GM19468 (cell line): ENCODE data around the gene SLC6A7.

Experiments used
- ATAC-seq: cut with Tn5 transposase; IDR thresholded peaks from one replicate; pipeline ENCODE4 v1.9.1; 2021; ENCODE audit warnings: mild to moderate bottlenecking, moderate library complexity, moderate number of reproducible peaks; ENCODE audit not compliant: unreplicated experiment; ENCODE audit errors: extremely low read depth

Gene SLC6A7

DNA sequence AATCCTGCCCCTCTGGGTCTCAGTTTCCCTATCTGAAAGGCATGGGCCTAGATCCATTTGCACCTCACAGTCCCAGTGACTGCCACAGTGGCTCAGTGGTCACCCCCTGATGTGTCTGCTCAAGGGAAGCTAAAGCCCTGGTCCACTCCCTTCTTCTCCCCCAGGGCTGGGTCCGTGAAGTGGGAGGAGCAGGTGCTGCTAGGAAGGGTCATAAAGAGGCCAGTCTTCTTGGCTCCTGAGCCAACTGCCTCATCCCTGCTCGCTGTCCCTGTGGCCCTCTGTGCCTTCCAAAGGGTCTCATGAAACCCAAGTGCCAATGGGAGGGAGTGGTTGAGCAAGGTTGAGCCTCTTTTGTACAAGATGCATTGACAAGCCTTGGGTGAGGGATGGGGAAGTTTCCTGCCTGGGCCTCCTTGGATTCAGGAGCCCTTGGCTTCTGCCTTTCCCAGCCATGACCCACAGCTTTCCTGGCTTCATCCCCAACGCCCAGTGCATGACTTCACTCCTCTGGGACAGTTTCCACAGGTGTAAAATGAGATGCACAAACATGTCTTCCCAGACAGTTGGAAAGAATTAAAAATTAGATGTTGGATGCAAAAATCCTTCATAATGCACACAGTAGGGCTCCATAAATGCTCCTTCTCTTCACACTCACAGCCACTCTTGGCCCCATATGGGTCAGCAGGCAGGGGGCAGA lies 1.6 kb upstream of the SLC6A7 start:
- ATAC-seq, result no peak

DNA sequence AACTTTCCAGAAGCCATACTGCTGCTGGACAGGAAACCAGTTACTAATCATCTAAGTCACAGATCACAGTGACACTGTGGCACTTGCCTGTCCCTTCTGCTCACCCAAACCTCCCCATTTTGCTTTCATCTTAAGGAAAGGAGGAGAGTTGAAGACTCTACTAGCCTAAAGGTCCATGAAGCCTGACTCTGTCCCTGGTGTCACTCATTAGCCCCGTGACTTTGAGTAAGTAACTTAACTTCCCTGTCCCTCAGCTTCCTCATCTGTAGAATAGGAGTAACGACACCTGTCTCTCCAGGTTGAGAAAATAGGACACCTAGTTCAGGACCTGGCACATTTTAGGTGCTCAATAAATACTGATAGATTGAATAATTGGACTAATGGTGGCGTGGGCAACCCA lies 536 bp upstream of the SLC6A7 start:
- ATAC-seq, result no peak

GRCh38 chr5:150190503-150190979 lies 679 bp downstream of the SLC6A7 start:
- ATAC-seq, result no peak

GRCh38 chr5:150190987-150191386 lies 1.1 kb downstream of the SLC6A7 start:
- no peak for ATAC-seq

GRCh38 chr5:150192462-150192861 lies 2.6 kb downstream of the SLC6A7 start:
- ATAC-seq, result no peak

DNA sequence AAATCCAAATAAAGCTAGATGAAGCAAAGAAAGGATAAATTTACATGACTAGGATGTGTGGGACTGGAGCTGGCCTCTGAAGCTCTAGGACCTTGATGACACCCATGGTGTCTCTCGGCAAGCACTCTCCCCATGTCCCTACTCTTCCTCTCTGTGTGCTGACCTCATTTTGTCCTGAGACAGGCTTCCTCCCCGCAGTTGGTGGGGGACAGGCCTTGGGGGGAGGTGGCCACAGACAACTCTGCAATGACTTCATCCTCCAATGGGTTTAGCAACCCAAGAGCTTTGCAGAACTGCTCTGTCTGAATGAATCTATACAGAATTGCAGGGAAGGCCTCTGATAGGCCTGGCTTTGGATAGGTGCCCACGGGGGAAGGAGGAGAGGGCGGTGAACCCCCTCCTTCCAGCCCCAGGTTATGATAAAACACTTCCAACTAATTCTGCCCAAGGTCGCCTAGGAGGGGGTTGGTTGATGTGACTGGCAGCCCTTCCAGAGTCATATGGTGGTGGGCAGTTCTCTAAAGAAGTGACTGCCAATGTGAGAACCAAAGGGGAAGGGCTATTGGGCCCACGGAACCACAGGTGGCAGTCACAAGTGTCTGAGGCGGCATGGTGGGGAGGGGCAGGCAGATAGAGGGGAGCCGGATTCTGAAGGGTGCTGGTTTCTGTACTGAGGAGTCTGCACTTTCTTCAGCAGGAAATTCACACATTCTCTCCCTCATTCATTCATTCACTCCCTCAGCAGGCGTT lies 6.0 kb downstream of the SLC6A7 start:
- no peak for ATAC-seq

GRCh38 chr5:150196514-150196913 lies 6.7 kb downstream of the SLC6A7 start:
- no peak for ATAC-seq

DNA sequence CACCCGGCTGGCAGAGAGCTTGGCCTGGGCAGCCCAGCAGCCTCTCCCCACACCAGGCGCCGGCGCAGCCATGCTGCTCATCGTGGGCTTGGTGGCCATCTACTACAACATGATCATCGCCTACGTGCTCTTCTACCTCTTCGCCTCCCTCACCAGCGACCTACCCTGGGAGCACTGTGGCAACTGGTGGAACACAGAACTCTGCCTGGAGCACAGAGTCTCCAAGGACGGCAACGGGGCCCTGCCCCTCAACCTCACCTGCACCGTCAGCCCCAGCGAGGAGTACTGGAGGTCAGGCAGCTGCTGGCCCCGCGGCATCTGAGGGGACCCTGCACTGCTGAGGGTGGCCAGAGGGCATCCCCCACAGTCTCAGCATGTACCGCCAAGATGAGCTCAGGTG lies 7.1 kb downstream of the SLC6A7 start:
- ATAC-seq, result no peak

- no peak for ATAC-seq
Measured at GRCh38 chr5:150197476-150197875, 7.6 kb downstream of the SLC6A7 start.

DNA sequence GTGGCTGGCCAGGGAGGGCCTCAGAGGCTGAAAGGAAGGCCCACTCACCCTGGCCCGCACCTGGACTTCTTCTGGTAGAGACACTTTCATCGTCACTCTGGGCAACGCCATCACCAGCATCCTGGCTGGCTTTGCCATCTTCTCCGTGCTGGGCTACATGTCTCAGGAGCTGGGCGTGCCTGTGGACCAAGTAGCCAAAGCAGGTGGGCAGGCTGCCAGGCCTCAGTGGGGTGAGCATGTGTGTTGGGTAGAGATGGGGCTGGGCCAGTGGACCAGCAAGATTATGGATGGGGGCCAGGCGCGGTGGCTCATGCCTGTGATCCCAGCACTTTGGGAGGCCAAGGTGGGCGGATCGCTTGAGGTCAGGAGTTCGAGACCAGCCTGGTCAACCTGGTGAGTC lies 12.6 kb downstream of the SLC6A7 start:
- ATAC-seq, result no peak

DNA sequence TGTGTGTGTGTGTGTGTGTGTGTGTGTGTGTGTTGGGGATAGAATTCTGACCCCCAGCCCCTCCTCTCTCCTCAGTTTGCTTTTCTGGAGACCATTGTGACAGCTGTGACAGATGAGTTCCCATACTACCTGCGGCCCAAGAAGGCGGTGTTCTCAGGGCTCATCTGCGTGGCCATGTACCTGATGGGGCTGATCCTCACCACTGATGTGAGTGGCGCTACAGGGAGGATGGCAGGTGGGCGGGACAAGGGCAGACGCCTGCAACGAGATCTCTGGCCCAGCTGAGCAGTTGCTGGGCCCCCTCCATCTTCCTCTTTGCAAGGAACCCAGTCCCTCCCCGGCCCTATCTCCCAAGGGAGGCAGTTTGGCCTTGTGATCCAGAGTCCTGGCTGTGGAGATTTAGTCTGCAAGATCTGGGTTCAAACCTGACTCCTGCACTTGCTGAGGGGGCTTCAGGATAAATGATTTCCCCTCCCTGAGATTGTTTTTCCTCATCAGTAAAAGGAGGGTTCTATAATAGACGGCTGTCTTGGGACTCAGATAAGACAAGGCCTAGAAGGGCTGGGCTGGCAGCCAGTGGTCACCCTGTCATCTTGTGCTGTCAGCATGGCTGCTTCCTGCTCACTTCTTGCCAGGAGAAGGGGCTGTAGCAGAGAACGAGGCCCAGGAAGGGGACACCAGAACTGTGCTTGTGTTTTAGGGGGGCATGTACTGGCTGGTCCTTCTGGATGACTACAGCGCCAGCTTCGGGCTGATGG lies 14.1 kb downstream of the SLC6A7 start:
- no peak for ATAC-seq

DNA sequence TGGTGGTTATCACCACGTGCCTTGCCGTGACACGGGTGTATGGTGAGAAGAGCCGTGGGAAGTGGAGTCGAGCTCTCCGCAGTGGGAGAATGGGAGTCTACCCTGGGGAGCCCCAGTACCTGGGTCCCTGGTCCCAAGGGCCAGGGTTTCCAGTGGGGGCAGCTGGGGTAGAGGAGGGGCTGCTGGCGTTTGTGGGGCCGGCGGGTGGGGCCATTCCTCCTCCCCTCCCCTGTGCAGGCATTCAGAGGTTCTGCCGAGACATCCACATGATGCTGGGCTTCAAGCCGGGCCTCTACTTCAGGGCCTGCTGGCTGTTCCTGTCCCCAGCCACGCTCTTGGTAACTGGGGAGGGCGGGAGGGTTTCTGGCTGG lies 14.7 kb downstream of the SLC6A7 start:
- no peak for ATAC-seq

GRCh38 chr5:150206098-150206778 lies 16.4 kb downstream of the SLC6A7 start:
- no peak for ATAC-seq

DNA sequence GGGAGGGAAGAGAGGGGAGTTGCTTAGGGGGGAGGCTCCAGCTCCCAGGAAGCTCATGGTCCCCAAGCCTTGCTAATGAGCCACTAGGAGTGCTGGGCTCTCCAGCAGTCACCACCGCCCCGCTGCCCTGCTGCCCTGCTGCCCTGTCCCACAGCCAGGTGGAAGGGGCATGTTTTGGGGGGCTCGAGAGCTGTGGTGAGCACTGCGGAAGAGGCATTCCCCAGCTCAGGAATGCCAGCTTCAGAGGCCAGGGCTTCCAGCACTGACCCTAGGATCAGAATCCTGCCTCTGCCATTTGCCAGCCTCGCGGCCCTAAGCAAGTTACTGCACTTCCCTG lies 16.9 kb downstream of the SLC6A7 start:
- ATAC-seq, result no peak

DNA sequence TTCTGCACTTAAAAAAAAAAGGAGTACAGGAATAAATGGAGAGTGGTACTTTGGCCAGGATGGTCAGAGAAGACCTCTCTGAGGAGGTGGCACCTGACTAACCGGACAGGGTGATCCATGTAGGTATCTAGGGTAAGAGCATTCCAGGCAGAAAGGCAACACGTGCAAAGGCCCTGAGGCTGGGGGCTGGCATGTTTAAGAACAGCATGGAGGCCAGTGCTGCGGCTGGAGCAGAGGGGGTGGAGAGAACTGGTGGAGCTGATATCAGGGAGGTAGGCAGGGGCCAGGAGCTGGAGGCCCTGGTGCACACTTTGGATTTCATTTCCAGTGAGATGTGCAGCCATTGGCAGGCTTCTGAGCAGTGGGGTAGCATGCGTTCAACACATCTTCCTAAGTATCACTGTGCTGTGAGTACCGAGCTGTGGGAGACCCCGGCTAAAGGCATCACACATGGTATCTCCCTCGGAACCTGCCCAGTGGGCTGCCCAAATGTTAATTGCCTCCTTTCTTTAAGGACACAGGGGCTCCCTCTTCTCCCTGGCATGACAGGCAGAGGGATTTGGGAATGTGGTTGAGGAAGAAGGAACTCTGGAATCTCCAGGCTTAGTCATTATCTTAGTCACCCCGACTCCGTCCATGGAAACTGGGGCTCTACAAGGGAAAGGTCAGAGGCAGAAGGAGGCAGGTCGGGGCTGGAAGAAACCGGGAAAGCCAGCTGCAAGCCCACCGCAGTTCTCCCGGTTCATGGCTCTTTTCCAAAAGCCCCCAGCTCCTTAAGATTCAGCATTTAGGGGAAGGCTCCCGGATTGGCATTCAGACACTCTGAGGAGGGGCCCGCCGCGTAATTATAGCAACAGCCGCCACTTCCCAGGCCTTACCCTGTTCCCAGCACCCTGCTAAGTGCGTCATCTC lies 18.6 kb downstream of the SLC6A7 start:
- ATAC-seq, result no peak

DNA sequence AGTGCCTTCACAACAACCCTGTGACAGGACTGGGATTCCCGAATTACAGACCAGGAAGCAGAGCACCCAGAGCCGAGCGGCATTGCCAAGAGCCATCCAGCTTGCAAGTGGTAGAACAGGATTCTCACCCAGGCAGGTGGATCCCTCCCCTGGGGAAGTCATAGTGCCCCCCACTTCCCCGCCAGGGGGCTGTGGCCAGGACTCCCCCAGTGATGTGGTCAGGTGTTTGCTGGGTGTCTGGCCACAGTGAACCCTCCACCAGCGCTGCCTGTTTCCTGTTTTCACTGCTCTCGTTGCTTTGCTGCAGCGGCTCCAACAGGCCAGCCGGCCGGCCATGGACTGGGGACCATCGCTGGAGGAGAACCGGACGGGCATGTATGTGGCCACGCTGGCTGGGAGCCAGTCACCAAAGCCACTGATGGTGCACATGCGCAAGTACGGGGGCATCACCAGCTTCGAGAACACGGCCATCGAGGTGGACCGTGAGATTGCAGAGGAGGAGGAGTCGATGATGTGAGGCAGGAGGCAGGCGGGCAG lies 19.3 kb downstream of the SLC6A7 start:
- no peak for ATAC-seq

GRCh38 chr5:150210644-150211043 lies 20.8 kb downstream of the SLC6A7 start:
- no peak for ATAC-seq

GRCh38 chr5:150211156-150212030 lies 21.5 kb downstream of the SLC6A7 start:
- ATAC-seq, result no peak
